ENCODE measurements around the gene ABL1.

DNA sequence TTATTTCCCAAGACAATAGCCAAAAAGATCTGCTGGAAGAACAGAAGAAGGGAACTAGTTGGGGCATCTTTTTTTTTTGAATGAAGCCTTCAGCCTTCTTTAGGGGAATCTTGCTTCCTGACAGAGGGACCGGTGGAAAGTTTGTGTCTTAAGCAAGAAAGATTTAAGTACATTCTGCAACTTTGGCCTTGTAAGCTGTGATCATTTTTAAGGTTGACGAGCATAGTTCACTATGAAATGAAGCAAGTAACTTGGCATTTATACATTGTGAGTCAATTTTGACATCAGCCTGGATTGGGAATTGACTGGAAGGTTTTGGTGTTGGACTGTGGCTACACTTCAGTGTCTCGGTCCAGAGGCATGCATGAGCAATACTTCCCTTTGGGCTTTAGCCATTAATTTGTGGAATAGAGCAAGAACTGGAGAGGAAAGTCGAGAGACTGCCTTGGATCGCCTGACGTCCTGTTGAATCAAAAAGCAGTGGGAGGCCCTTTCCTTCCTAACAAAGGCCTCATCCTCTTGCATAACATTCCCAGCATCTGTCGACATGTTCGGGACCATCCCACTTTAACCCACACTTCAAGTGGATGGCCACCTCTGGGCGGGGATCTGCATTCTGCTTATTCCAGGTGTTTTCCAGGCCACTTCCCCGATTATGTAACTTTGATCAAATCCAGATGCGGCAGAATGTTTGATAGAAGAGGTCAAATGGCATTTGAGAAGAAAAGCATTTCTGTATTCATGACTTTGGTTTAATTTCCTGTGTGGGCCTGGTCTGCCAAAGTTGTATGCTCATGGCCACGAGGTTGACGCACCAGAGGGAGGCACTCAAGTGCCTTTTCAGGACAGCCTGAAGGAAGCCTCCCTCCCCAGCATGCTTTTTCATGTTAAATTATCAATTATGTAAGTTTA is 12.5 kb downstream of the ABL1 start:
- peak; percentile 77 for TF ChIP-seq POLR2AphosphoS5 (IDR thresholded peaks at IDR 0.05; ENCODE audit: low read depth, low read length)
- TF ChIP-seq TAF1 (IDR thresholded peaks at IDR 0.05; ENCODE audit: borderline replicate concordance, insufficient read depth, low read length) = no peak
- TF ChIP-seq SIN3A (IDR thresholded peaks at IDR 0.05; ENCODE audit: borderline replicate concordance, insufficient read depth, low read length) = peak; percentile 41; the same call in 1 of the 2 replicates

Measured in PFSK-1 (cell line).